DOHH2 (cell line): ENCODE results near the gene TIMM17A.
"Not testable (repeated sequence)": the region's sequence is repeated elsewhere in the genome, so short reads cannot be mapped to it uniquely, and the experiment has no call there.

Experiments used
- H3F3A ChIP-seq: fragments of 200-600 bp; sonication (generic), shearing (Covaris generic); 2 replicates; pipeline ENCODE4 v1.6.0; 2016; ENCODE audit warnings: antibody characterized with exemption, mild to moderate bottlenecking; ENCODE audit not compliant: control insufficient read depth, insufficient read depth
- H3K27ac ChIP-seq: fragments of 200-600 bp; sonication (generic); 2 replicates; pipeline ENCODE4 v1.5.1; 2014; ENCODE audit warnings: low read depth, mild to moderate bottlenecking, low read length, moderate library complexity
- H3K27me3 ChIP-seq: fragments of 200-600 bp; sonication (generic); 2 replicates; pipeline ENCODE4 v1.6.1; 2014; ENCODE audit warnings: mild to moderate bottlenecking, low read length, mixed read lengths; ENCODE audit not compliant: control insufficient read depth
- H3K36me3 ChIP-seq: fragments of 200-600 bp; sonication (generic); 2 replicates; pipeline ENCODE4 v1.6.1; 2014; ENCODE audit warnings: mild to moderate bottlenecking, low read length, moderate library complexity, mixed read lengths; ENCODE audit not compliant: control insufficient read depth
- H3K4me1 ChIP-seq: fragments of 200-600 bp; sonication (generic); 2 replicates; pipeline ENCODE4 v1.6.1; 2014; ENCODE audit warnings: mild to moderate bottlenecking, low read length, mixed read lengths; ENCODE audit not compliant: control insufficient read depth
- H3K4me2 ChIP-seq: fragments of 200-600 bp; sonication (generic); 2 replicates; pipeline ENCODE4 v1.6.0; 2014; ENCODE audit warnings: mild to moderate bottlenecking, low read length, moderate library complexity
- H3K4me3 ChIP-seq: fragments of 200-600 bp; sonication (generic); 2 replicates; pipeline ENCODE4 v1.5.1; 2014; ENCODE audit warnings: mild to moderate bottlenecking, low read length, mixed read lengths
- H3K79me2 ChIP-seq: fragments of 200-600 bp; sonication (generic); 2 replicates; pipeline ENCODE4 v1.6.1; 2014; ENCODE audit warnings: mild to moderate bottlenecking, low read length, mixed read lengths; ENCODE audit not compliant: control insufficient read depth
- H3K9me2 ChIP-seq: fragments of 200-600 bp; sonication (generic); replicated peaks from 2 replicates; pipeline ENCODE4 v1.6.1; 2014; ENCODE audit warnings: mild to moderate bottlenecking, low read length, mixed read lengths; ENCODE audit not compliant: control insufficient read depth
- H3K9me3 ChIP-seq: fragments of 200-600 bp; sonication (generic); 2 replicates; pipeline ENCODE4 v1.6.1; 2014; ENCODE audit warnings: antibody characterized with exemption, low read length, mixed read lengths; ENCODE audit not compliant: control insufficient read depth, insufficient read depth
- H4K20me1 ChIP-seq: fragments of 200-600 bp; sonication (generic); 2 replicates; pipeline ENCODE4 v1.6.0; 2014; ENCODE audit warnings: low read depth, mild to moderate bottlenecking, antibody characterized with exemption, low read length, moderate library complexity; ENCODE audit not compliant: control insufficient read depth, insufficient read depth
- EZH2phosphoT487 ChIP-seq: fragments of 200-600 bp; sonication (generic); IDR thresholded peaks from 2 replicates; pipeline ENCODE4 v1.6.1; 2017; ENCODE audit warnings: borderline replicate concordance, mild to moderate bottlenecking, antibody characterized with exemption, low read length, moderate library complexity, mixed read lengths
- TF ChIP-seq, protein P1 (sequence below): fragments of 200-600 bp; sonication (generic); IDR thresholded peaks from one replicate; pipeline ENCODE4 v1.5.1; 2014; ENCODE audit warnings: antibody characterized with exemption, mild to moderate bottlenecking, low read depth, low read length; ENCODE audit not compliant: poor library complexity, severe bottlenecking

TIMM17A gene

GRCh38 chr1:201939148-201939547 lies 16.2 kb upstream of the TIMM17A start:
- Histone ChIP-seq H3K79me2 (no peaks in the 10 kb centered on the region), H3K4me2 (no peak overlapping the region), H3K4me1 (no peaks in the 10 kb centered on the region), H3K27ac (no peak overlapping the region), H3K36me3 (no peaks in the 10 kb centered on the region), H3F3A (no peaks in the 10 kb centered on the region), H3K27me3 (peaks cover 12% of the 10 kb centered on the region), H3K9me3 (no peaks in the 10 kb centered on the region), H4K20me1 (no peaks in the 10 kb centered on the region), H3K9me2 (no peaks in the 10 kb centered on the region), H3K4me3 (no peak overlapping the region)
- TF ChIP-seq EZH2phosphoT487 = no peak
- TF ChIP-seq, protein P1, sequence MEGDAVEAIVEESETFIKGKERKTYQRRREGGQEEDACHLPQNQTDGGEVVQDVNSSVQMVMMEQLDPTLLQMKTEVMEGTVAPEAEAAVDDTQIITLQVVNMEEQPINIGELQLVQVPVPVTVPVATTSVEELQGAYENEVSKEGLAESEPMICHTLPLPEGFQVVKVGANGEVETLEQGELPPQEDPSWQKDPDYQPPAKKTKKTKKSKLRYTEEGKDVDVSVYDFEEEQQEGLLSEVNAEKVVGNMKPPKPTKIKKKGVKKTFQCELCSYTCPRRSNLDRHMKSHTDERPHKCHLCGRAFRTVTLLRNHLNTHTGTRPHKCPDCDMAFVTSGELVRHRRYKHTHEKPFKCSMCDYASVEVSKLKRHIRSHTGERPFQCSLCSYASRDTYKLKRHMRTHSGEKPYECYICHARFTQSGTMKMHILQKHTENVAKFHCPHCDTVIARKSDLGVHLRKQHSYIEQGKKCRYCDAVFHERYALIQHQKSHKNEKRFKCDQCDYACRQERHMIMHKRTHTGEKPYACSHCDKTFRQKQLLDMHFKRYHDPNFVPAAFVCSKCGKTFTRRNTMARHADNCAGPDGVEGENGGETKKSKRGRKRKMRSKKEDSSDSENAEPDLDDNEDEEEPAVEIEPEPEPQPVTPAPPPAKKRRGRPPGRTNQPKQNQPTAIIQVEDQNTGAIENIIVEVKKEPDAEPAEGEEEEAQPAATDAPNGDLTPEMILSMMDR = no peak

- Histone ChIP-seq H3K4me2 (no peak overlapping the region), H3K27ac (no peak overlapping the region)
- TF ChIP-seq, protein P1 = no peak
- no peak for TF ChIP-seq EZH2phosphoT487
Measured at GRCh38 chr1:201939574-201939973, 15.7 kb upstream of the TIMM17A start.

DNA sequence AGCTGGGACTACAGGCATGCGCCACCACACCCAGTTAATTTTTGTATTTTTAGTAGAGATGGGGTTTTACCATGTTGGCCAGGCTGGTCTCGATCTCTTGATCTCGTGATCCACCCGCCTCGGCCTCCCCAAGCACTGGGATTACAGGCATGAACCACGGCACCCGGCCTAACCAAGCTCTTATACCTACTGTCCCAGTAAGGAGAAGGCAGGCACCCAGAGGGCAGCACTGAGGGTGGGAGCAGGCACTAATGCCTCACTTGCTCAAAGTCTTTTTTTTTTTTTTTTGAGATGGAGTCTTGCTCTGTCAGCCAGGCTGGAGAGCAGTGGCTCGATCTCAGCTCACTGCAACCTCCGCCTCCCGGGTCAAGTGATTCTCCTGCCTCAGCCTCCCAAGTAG lies 15.0 kb upstream of the TIMM17A start:
- not testable (repeated sequence) for H3K4me2 ChIP-seq, H3K27ac ChIP-seq

More at GRCh38 chr1:201939574-201939973, 15.7 kb upstream of the TIMM17A start:
- Histone ChIP-seq H3K9me2 (no peaks in the 10 kb centered on the region), H3K79me2 (no peaks in the 10 kb centered on the region), H3K27me3 (peaks cover 10% of the 10 kb centered on the region), H3K36me3 (no peaks in the 10 kb centered on the region), H3K4me3 (no peak overlapping the region), H4K20me1 (no peaks in the 10 kb centered on the region), H3K9me3 (no peaks in the 10 kb centered on the region), H3F3A (no peaks in the 10 kb centered on the region), H3K4me1 (no peaks in the 10 kb centered on the region)

DNA sequence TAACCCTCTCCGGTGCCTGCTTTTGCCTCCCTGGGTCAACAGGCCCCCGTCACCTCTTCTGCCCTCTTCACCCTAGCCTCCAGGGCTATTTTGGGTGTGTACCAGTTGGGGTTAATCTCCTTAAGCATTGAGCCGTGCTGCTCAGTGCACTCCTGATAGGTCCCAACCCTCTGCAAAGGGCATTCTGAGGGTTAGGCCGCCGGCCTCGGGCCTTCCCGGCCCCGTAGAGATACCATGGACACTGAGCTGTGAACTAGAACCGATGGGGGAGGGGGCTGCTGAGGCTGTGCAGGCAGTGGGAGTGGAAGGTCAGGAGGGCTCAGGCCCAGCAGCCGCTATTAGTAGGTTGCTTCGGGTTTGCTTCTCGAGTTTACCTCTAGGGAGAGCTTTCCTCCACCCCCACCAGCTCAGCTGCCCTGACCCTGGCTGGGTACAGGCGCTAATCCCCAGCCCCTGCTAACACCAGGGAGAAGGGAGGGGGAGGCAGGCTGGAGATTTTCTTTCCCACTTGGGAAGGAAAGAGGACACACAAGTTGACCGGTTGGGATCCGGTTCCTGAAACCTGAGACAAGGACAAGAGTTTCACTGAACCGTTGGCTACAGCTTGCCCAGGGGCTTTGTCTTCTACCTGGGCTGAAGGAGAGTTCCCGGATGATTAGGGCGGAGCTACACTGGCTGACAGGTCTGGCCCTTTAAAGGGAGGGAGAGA lies 13.7 kb upstream of the TIMM17A start:
- no peak for TF ChIP-seq EZH2phosphoT487
- TF ChIP-seq, protein P1 = no peak
- no peaks in the 10 kb centered on the region for H3K9me2 ChIP-seq
- H3K27ac ChIP-seq = no peak overlapping the region
- H4K20me1 ChIP-seq = no peaks in the 10 kb centered on the region
- H3K4me2 ChIP-seq = no peak overlapping the region
- H3K4me1 ChIP-seq = no peaks in the 10 kb centered on the region
- H3K27me3 ChIP-seq = peaks cover 29% of the 10 kb centered on the region
- no peak overlapping the region for H3K4me3 ChIP-seq
- H3F3A ChIP-seq = no peaks in the 10 kb centered on the region
- no peaks in the 10 kb centered on the region for H3K79me2 ChIP-seq
- no peaks in the 10 kb centered on the region for H3K36me3 ChIP-seq
- H3K9me3 ChIP-seq = no peaks in the 10 kb centered on the region

More for the DNA sequence above, 15.0 kb upstream of the TIMM17A start:
- not testable (repeated sequence) for H3K9me2 ChIP-seq, H3K4me1 ChIP-seq, H4K20me1 ChIP-seq, H3K9me3 ChIP-seq, H3K36me3 ChIP-seq, H3K4me3 ChIP-seq, H3F3A ChIP-seq, H3K79me2 ChIP-seq
- peaks cover 16% of the 10 kb centered on the region for H3K27me3 ChIP-seq
